GM21737 (cell line): ENCODE results near the gene RXRG.

Experiments used
- ATAC-seq: cut with Tn5 transposase; IDR thresholded peaks from one replicate; pipeline ENCODE4 v1.9.1; 2021; ENCODE audit warnings: mild to moderate bottlenecking, moderate library complexity; ENCODE audit not compliant: unreplicated experiment

RXRG gene

DNA sequence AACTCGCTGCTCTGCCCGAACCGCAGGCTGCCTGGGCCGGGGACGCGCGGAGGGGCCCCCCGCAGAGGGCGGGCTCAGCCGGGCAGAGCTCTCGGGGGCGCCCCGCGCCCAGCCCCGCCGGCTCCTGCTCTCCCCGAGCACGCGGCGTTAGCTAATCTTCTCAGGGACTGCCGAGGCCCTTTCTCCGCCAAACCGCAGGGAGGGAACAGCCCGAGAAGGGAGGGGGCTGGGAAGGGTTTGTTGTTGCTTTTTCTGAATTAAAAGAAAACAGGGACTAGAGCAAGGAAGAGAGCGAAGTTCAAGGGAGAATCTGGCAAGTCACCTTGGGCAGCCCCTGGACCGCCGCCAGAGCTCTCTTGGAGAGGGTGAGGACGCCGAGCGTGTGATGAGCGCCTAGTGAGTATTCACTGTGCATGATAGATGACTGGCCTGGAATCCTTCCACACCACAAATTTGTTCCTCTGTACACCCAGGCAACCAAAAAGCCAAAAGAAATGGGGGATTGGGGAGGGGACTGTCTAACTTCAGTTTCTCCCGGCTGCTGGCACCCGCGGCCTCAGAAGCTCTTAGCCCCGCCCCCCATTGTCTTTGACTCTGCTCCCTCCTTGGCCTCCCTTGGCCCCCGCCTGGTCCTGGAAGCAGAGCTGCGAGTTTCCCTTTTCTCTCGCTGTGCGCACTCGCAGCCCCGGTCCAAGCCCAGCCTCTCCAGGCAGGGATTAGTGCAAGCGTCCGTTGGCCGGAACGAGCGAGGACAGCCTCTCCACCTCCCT is 68.7 kb downstream of the RXRG start:
- ATAC-seq = no peak

DNA sequence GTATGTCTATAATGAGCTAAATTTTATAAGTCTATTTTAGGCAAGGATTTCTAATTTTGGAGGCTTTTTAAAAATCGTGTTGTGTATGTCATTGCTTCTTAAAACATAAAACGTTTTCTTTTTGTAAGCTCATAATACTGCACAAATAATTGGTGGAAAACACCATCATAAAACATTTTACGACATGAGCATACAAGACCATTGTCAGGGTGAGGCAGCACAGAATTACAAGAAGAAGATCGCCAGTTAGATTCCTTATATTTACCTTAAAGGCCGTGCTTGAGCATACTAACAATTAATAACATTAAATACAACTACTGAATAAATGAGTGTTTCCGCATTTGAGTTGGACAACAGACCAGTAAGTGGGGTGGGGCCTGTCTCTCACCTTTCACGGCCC is 69.3 kb downstream of the RXRG start:
- ATAC-seq = no peak

DNA sequence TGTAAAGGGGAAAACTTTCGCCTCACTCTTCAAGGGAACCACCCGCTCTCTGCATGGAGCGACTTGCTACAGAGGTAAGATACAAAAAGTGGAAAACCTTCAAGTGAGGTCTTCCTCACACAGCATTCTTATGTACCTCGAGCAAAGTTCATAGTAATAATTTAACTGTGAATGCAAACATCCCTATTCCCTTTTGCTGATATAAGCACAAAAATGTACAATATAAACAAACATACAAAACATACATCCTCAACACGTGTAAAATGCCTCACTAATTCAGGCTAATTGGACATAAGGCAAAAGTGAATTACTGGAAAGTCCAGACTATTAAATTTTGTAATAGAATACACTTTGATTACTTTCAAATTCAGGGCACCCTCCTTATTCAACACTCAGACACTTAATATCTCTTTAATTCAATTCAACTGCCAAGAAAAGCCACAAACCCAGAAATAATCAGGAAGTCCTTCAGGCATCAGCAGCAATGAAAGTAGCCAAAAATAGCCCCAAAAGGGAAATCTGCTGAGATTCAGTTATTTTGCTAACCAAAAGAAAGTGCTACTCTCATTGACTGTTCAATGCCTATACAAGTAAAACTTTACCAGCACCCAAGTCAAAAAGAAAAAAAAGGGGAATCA is 73.2 kb downstream of the RXRG start:
- no peak for ATAC-seq

DNA sequence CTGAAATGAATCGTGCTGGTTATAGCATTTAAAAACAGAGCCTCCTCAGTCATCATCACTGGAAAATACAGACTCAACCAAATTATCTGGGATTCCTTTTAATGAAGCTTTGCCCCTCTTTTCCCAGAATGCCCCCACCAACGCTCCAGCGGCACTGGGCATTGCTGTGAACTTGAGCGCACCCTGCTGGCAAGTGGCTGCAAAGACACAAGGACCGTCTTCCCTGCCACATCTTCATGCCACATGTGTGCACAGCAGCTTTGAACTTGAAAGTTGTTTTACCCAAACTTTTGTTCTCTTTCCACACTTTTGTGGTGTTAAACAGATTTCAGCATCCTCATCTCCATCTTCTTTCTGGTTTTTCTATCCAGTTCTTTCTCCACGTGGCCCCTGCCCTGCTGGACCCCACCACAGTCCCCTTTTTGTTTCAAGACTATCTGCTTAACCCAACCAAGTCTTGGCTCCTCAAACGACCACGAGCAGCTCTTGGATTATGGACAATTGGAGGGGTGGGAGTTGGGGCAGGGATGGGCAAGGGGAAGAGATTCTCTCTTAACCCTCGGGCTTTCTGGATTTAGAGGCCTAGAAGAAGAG is 75.6 kb downstream of the RXRG start:
- ATAC-seq = no peak

DNA sequence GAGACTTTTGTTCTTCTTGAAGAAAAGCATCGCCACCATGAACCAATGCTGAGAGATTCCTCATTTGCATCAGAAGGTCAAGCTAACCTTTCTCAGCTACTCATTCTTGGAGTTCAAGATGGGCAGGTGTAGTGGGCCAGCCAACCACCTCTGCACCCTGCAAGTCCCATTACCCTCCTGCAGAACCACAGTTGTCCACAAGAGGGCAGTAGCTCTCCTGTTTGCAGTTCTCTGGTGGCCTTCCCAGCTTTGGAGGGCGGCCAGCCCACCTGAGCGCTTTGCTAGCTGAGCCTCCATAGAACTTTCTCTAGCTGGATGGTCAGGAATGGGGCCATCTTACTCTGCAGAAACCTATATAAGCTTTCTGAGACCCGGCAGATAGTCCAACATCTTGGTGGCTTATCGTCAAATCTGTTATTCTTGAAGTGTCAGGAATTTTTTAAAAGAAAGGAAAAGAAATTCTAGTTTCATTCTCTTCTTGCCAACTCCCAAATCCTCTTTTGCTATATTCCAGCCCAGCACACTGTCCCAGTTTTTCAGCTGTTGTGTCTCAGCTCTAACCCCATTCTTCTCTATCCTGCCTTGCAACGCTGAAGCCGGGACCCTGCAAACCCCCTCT is 77.4 kb downstream of the RXRG start:
- no peak for ATAC-seq

DNA sequence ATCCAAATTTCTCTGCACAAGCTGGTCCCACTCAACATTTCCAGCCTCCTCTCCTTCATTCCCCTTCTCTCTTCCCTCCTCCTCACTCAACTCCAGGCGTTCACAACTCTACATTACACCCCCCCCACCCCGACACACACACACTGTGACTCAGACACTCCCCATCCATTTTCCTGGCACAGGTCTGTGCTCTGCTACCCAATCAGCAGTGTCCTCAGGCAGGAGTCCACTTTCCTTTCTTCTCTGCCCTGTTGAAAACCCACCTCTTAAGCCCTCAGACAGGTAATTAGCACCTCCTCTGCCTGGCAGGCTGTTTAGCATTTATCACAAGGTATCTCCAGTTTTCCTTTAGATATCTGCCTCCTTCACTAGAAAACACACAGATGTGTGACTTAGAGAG is 79.6 kb downstream of the RXRG start:
- no peak for ATAC-seq

DNA sequence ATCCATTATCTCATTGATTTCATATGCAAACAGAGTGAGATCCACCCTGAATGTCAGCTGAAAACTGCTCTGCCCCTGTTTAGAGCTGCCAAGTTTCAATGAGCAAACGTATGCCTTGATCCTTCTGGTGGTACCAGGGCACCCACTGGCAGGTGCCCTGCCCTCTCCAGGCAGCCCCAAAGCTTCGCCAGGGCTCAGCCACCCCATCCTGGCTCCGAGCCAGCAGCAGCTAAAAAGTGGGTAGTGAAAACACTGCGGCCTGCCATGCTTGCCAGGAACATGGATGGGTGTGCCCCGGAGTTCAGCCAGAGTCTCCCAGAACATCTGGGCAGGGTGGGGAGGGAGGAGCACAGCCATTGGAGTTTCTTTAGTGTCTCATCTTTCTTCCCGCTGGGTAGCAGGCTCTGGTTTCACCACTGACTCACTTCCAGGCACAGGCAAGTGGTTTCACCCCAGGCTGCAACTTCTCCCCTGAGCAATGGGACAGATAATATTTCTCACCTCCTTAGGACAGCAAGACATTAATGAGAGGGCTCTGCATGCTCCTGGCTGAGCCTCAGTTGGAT is 80.3 kb downstream of the RXRG start:
- ATAC-seq = no peak

DNA sequence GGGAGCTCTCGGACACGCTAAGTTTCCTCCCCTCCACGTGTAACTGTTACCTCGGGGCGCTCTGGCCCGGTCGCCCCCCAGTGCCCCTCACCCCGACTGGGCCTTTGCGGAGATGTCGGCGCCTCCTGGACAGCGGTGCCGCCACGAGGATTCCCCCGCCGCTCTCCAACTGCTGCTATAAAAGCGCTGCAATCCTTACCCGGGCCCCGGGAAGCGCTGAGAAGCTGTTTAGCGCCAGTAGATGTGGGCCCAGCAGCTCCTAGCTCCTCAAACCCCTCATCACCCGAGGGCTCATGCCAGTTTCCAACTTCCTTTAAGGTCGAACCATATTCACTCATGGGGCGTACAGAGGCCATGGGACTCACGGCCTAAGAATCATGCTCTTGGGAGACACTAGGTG is 88.0 kb downstream of the RXRG start:
- ATAC-seq = no peak

DNA sequence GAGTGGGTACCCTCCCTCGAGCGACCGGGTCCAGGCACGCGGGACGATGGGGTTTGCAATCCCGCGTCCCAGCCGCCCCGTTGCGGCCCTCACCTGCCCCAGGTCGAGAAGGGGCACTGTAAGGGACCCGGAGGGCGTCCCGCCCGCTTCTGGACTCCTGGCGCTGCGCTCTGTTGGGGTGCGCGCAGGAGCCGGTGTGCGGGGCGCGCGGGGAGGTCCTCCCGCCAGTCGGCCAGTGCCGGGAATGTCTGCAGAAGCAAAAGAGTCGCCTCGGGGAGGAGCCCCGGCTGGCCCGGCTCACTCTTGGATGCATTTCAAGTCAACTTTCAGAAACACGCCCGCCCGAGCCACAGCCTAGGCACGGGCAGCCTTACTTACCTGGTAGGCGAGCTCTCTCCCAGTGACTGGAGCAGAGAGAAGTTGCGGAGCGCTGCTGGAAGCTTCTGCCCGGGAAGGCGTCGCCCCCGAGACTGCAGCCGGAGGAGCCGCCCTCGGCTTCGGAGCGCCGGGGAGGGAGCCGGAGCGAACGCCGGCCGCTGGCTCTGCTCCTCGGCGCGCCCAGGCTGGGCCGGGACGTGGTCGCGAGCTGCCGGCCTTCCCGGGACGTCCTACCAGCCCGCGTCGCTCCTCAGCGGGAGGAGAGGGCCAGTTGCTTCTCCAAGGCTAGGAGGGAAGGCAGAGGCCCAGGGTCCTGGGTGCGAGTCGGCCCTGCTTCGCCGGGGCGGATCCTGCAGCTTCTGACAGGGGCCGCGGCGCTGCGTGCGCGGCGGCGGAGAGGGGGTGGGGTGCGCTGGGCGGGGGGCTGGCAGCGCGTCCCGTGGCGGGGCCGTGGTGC is 88.7 kb downstream of the RXRG start, which contains the start of gene LMX1A:
Gene LMX1A, minus strand, starts transcription at position 739 of the 835 bp plus-strand sequence. CDS start 1,156 bp downstream, outside the sequence.
- no peak for ATAC-seq

DNA sequence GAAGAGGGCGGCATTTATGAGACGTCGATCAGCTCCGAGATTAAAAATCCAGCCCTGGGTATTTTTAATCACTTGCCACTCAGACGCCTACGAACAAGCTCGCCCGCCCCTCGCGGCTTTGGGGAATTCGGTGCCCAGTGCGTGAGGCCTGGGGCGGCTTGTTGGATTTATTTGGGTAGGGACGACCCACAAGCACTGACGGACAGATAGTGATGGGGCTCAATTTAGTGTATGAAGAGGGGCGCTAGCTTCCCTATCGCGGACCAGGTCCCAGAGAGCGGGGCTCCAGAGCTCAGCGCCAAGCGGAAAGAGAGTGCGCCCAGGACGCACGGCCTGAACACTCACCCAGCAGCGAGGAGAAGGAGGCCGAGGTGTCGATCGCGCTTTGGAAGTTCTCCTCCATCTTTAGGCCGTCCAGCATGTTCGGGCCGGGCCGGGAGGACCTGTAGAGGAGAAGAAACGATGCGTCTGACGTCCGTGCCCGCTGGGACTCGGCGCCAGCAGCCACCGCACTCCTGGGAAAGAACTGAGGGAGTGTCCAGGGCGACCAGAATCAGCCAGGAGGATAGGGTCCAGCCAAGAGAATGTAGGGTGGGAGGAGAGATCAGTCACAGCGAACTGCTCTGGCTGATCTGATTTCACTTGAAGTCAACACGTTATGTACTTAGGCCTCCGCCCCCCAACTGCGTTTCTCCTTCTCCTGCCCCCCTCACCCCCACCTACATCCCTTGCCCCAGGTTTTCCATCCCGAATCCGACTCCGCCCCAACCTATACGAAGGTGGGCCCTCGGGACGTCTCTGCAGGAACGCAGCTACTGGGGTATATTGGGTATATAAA is 89.6 kb downstream of the RXRG start:
- no peak for ATAC-seq

DNA sequence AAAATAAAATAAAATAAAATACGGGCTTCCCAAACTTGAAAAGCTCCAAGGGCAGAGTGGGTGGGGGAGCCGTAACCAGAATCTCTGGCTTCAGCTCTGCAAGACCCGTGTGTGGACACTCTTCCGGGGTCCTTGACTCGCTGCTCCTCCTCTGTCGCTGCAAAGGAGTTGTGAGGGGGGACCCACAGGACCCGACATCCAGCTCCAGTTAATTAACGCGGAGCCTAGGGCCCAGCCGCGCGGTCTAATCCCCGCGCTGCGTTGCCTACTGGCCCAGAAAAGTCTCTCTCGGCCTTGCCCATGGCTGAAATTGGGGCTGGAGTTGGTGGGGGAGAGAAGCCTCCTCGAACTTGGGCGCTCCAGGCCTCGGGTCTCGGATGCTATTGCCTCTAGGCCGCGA is 90.2 kb downstream of the RXRG start:
- ATAC-seq = no peak

DNA sequence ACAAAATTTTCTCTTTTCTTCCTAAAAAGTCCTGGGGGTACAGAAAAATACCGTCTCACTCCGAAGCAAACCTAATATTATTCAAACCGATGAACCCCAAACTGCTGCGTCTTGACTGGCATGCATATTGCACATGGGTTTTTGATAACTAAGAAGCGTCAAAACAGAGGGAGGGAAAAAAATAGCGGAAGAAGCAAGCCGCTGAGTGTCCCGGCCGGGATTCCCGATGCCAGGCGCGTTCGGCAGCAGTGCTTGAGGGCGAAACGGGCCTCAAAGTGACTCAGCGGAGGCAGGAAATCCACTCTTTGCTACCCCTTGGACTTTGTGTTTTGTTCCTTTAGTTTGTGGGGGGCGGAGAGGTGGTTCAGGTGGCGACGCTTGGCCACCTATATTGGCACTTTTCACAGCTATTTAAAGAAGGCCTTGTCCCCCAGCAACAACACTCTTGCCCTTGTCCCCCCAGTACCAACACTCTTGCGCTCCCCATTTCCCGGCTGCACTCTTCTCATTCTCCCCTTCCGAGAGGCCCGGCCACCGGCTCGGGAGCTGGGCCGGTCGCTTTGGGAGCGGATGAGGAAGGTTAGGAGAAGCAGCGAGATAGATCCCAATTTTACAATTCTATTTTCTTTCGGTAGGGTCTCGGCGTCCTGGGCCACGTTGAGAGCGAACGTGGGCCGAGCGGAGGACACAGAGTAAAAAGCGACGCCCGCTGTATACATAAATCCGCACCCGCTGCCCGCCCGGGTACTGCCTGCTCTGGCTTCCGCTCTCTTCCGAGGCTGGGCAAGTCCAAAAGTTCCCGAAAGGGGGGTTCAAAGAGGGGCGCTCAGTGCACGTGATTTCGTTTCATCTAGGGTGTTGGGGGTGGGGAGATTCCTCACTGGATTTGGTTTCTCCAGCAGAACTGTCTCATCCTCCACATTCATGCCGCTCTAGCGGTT is 90.9 kb downstream of the RXRG start:
- ATAC-seq = no peak

DNA sequence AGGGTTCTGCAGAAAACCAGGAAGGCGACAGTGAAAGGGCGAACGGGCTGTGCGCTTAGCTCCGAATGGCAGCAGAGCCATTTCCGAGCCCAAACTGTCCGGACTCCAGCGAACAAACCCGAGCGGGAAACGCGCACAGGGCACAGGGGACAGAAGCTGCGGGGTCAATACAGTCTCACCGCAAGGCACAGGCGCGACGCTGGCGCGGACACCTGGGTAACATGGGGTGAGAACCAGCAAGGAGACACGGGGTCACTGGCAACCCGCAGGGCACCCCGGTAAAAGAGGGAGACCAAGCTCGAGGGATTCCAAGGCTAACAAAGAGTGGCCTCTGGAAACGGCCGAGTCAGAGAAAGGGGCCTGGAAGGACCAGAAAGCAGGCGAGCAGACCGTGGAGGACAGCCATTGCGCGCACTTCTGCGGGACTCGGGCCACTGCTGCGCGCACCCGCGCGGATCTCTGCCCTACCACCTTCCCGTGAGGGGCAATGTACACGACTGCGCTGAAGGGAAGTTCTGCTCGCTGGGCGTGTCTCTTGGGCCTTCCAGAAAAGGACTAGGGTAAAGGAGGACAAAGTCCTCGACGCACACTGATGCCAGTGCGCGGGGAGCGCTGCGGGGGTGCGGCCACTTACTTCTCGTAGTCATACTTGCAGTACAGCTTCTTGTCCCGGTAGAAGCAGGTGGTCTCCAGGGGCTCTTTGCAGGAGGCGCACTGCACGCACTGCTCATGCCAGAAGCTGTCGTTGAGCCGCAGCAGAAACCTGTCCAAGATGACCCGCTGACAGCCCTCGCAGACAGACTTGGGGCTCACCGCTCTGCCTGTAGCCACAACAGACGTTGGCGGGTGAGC is 92.3 kb downstream of the RXRG start:
- ATAC-seq = no peak

DNA sequence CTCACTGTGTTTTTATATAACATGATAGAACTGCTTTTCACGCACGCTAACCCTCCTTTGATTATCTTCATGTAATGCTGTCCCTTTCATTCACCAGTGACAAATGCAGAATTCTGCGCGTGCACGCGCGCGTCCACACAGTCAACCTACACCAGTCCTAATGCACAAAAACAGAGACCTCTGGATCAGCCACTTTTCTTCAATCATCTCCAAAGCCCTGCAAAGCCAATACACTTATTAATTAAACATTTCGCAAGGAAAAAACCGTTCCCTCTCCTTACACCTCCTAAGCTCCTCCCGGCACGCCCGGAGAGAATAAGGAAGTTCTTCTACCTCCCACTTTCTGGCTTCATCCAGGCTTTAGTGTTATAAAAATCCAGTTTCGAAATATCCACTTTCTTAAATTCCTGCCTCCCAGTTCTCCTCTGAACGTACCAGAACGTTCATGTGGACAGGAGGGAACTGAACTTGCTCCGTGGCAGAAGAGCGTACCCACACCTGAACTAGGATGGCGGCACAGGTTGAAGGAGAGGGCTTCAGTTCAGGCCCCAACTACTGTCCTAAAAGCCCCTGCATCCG is 93.0 kb downstream of the RXRG start:
- ATAC-seq = no peak
